Loucy (cell line): ENCODE results near the gene TPD52L1.
"Not testable (repeated sequence)": the region's sequence is repeated elsewhere in the genome, so short reads cannot be mapped to it uniquely, and the experiment has no call there.

Source experiments
- H2AFZ ChIP-seq: fragments of 200-600 bp; sonication (generic); 2 replicates; pipeline ENCODE4 v1.6.0; 2016; ENCODE audit warnings: antibody characterized with exemption, mild to moderate bottlenecking, low read length, moderate library complexity
- H3F3A ChIP-seq: fragments of 200-600 bp; 2 replicates; pipeline ENCODE4 v1.6.0; 2016; ENCODE audit warnings: antibody characterized with exemption, low read depth, mild to moderate bottlenecking
- H3K27me3 ChIP-seq: fragments of 200-600 bp; sonication (generic); 2 replicates; pipeline ENCODE4 v1.6.1; 2014; ENCODE audit warnings: low read length, mild to moderate bottlenecking; ENCODE audit not compliant: insufficient read depth, poor library complexity, severe bottlenecking
- H3K36me3 ChIP-seq: fragments of 200-600 bp; sonication (generic); 2 replicates; pipeline ENCODE4 v1.6.1; 2016; ENCODE audit warnings: low read length; ENCODE audit not compliant: insufficient read depth
- H3K4me1 ChIP-seq: fragments of 200-600 bp; sonication (generic); 2 replicates; pipeline ENCODE4 v1.5.1; 2014; ENCODE audit warnings: low read length, mild to moderate bottlenecking; ENCODE audit not compliant: insufficient read depth, poor library complexity, severe bottlenecking
- H3K4me2 ChIP-seq: fragments of 200-600 bp; sonication (generic); 2 replicates; pipeline ENCODE4 v1.6.0; 2014; ENCODE audit warnings: antibody characterized with exemption, low read length, low read depth, mild to moderate bottlenecking; ENCODE audit not compliant: poor library complexity, severe bottlenecking
- H3K4me3 ChIP-seq: fragments of 200-600 bp; sonication (generic); 2 replicates; pipeline ENCODE4 v1.5.1; 2014; ENCODE audit warnings: low read length, mild to moderate bottlenecking, mixed read lengths; ENCODE audit not compliant: poor library complexity, severe bottlenecking
- H3K79me2 ChIP-seq: fragments of 200-600 bp; sonication (generic); 2 replicates; pipeline ENCODE4 v1.6.1; 2014; ENCODE audit warnings: low read length; ENCODE audit not compliant: insufficient read depth
- H3K9ac ChIP-seq: fragments of 200-600 bp; sonication (generic); 2 replicates; pipeline ENCODE4 v1.6.0; 2014; ENCODE audit warnings: mild to moderate bottlenecking, low read depth, low read length, moderate library complexity; ENCODE audit not compliant: poor library complexity, severe bottlenecking
- H3K9me2 ChIP-seq: fragments of 200-600 bp; sonication (generic); replicated peaks from 2 replicates; pipeline ENCODE4 v1.6.1; 2016; ENCODE audit warnings: low read depth, low read length, mixed read lengths
- H3K9me3 ChIP-seq: fragments of 200-600 bp; sonication (generic); 2 replicates; pipeline ENCODE4 v1.6.1; 2014; ENCODE audit warnings: mild to moderate bottlenecking, antibody characterized with exemption, low read length, low read depth; ENCODE audit not compliant: insufficient read depth
- H4K20me1 ChIP-seq: fragments of 200-600 bp; sonication (generic); 2 replicates; pipeline ENCODE4 v1.6.0; 2014; ENCODE audit warnings: antibody characterized with exemption, low read length, mild to moderate bottlenecking; ENCODE audit not compliant: insufficient read depth, poor library complexity, severe bottlenecking
- CTCF ChIP-seq: fragments of 200-600 bp; sonication (generic); conservative IDR thresholded peaks from 2 replicates; pipeline ENCODE4 v1.5.1; 2014; ENCODE audit warnings: mild to moderate bottlenecking, antibody characterized with exemption, low read length
- EZH2phosphoT487 ChIP-seq: fragments of 200-600 bp; IDR thresholded peaks from 2 replicates; pipeline ENCODE4 v1.6.1; 2018; ENCODE audit warnings: antibody characterized with exemption, mild to moderate bottlenecking, moderate library complexity, borderline replicate concordance

TPD52L1 gene

GRCh38 chr6:125157725-125158124 is 4.2 kb downstream of the TPD52L1 start:
- TF ChIP-seq CTCF = no peak
- TF ChIP-seq EZH2phosphoT487 = no peak

GRCh38 chr6:125163339-125163738 is 9.8 kb downstream of the TPD52L1 start:
- H3K9ac ChIP-seq, H3K4me3 ChIP-seq, H3K36me3 ChIP-seq, H3K79me2 ChIP-seq, H3K9me3 ChIP-seq, H3F3A ChIP-seq, H4K20me1 ChIP-seq, H3K4me1 ChIP-seq, H2AFZ ChIP-seq, H3K9me2 ChIP-seq, H3K27me3 ChIP-seq, H3K4me2 ChIP-seq: not testable (repeated sequence)

More at GRCh38 chr6:125157725-125158124, 4.2 kb downstream of the TPD52L1 start:
- Histone ChIP-seq H3K4me3 (no peak overlapping the region), H3K9ac (no peak overlapping the region), H3K4me1 (no peaks in the 10 kb centered on the region), H3K27me3 (no peaks in the 10 kb centered on the region), H3K36me3 (no peaks in the 10 kb centered on the region), H4K20me1 (no peaks in the 10 kb centered on the region), H3K9me2 (no peaks in the 10 kb centered on the region), H3K9me3 (no peaks in the 10 kb centered on the region), H3F3A (no peaks in the 10 kb centered on the region), H2AFZ (no peak overlapping the region), H3K79me2 (no peaks in the 10 kb centered on the region), H3K4me2 (no peak overlapping the region)

GRCh38 chr6:125163811-125164210 is 10.2 kb downstream of the TPD52L1 start:
- H3K4me3 ChIP-seq = no peak overlapping the region
- TF ChIP-seq CTCF (no peak), EZH2phosphoT487 (no peak)
- H3F3A ChIP-seq = no peaks in the 10 kb centered on the region
- H3K9me3 ChIP-seq = no peaks in the 10 kb centered on the region
- H3K4me1 ChIP-seq = no peaks in the 10 kb centered on the region
- no peak overlapping the region for H2AFZ ChIP-seq
- H3K4me2 ChIP-seq = no peak overlapping the region
- no peaks in the 10 kb centered on the region for H4K20me1 ChIP-seq
- no peak overlapping the region for H3K9ac ChIP-seq
- H3K79me2 ChIP-seq = no peaks in the 10 kb centered on the region
- no peaks in the 10 kb centered on the region for H3K36me3 ChIP-seq
- no peaks in the 10 kb centered on the region for H3K27me3 ChIP-seq
- no peaks in the 10 kb centered on the region for H3K9me2 ChIP-seq

GRCh38 chr6:125164696-125165095 is 11.1 kb downstream of the TPD52L1 start:
- Histone ChIP-seq H3K79me2 (no peaks in the 10 kb centered on the region), H3K9ac (no peak overlapping the region), H4K20me1 (no peaks in the 10 kb centered on the region), H3K4me2 (no peak overlapping the region), H3K9me2 (no peaks in the 10 kb centered on the region), H3K36me3 (no peaks in the 10 kb centered on the region), H3F3A (no peaks in the 10 kb centered on the region), H3K4me3 (no peak overlapping the region), H3K9me3 (no peaks in the 10 kb centered on the region), H3K4me1 (no peaks in the 10 kb centered on the region), H2AFZ (no peak overlapping the region), H3K27me3 (no peaks in the 10 kb centered on the region)
- no peak for TF ChIP-seq EZH2phosphoT487
- no peak for TF ChIP-seq CTCF
